Hematopoietic multipotent progenitor cell treated with erythropoietin and hydrocortisone succinate and interleukin-3 and kit ligand, for 17 days (in vitro differentiated cells): ENCODE measurements around the gene RHBDF2.
A peak's percentile ranks its signal among the peaks of the same experiment; 100 is the strongest.

Source experiments
- DNase-seq: peaks from one replicate; pipeline ENCODE4 v3.0.0-alpha.2; 2015; ENCODE audit warnings: low spot score

RHBDF2 gene

DNA sequence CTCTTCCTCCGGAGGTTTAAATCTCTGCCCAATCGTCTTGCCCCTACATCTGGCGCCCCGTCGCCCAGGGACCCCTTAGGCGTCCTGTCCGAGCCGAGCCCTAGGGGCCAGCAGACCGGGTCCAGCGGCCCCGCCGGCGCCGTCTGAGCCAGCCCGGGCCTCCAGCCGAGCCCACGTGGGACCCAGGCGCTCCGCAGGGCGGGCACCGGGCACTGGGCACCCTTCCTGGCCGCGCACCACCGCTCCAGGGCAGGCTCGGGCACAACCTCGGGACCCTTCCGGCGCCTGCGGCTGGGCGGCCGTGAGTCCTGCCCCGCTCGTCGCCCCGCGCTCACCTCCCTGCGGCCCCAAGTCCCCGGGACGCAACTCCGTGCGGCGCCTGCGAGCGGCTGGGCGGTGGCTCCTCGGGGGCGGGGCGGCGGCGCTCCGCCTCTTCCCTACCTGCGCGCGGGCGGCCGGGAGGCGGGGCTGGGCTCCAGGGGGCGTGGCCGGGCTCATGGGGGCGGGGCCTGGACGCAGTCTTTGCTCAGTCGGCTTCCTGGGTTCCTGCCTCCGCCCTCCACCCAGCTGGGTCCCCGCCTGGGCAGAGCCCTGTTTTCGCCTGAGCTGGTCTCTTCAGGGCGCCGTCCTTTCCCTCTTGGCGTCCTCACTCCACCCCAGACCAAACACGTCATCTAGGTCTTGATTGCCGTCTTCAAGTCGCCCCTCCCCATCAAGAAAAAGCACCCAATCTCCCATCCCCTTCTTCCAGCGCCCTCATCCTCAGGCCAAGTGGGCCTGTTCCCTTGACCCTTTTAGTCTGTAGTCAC is at the start of gene RHBDF2:
RHBDF2 (minus strand) TSS at position 406 of the 809 bp plus-strand sequence. CDS start 19,899 bp downstream, outside the sequence.
- DNase-seq = peak; percentile 91

DNA sequence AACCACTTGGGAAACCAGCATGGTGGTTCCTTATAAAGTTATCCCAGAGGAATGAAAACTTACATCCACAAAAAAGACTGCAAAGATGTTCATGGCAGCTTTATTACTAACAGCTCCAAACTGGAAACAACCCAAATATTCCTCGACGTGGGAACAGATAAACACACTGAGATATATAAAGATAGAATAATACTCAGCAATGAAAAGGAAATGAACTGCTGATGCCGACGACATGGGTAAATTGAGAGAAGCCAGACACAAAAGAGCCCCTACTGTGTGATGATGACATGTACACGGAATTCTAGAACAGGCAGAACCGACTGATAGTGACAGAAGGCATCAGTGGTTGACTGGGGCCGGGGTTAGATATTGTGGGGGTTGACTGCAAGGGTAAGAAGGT is 48.3 kb upstream of the RHBDF2 start:
- no peak for DNase-seq

DNA sequence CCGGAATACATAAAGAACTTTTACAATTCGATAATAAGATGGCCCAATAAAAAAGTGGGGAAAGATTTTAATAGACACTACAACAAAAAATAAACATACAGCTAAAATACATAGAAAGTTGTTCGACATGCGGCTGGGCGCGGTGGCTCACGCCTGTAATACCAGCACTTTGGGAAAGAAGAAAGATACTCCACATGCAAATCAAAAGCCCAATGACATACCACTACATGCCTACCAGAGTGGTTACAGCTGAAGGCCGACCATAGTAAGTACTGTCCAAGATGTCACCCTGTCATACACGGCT is 47.9 kb upstream of the RHBDF2 start:
- no peak for DNase-seq

DNA sequence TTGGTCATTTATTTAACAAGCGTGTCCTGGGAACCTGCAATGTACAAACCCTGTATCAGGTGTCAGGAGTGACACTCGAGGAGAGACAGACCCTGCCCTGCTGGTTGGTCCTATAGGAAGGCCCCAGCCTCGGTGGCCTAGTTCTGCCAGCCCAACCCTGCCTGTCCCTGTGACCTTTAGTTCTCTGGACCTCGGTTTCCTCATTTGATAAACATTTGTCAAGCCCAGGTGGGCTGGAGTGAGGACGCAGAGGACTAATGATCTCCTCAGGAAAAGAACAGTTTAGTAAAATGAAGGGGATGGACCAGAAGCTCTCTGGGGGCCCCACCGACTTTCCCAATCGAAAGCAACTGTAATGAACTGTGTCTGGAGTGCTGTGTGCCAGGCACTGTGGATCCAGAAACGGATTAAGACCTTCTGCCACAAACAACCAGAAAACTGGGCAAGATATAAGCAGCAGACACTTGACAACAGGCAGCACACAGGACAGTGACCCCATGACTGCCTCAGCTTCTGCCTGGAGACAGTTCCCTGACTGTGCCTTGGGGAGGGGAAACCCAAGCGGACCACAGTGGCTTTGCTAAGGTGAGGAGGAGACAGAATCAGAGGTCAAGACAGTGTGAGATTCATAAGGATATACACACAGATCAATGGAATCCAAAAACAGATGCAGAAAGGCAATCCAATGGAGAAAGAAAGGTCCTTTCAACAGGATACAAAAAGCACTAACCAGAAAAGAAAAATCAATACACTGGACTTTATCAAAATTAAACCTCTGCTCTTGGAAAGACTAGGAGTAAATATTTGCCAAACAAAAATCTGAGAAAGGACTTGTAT is 47.4 kb upstream of the RHBDF2 start:
- no peak for DNase-seq

DNA sequence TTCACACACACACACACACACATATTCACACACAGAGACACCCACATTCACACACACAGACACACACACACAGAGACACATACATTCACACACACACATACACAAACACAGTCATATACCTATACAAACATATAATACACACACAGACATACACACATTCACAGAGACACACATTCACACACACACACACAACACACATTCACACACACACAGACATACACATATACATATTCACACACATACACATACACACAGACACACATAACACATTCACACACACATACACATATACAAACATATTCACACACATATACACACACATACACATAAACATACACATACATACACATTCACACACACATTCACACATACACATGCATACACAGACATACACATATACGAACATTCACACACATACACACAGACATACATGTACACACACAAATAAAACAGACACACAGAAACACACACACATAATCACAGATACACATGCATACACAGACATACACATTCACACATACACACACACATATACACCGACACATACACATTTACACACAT is 46.5 kb upstream of the RHBDF2 start:
- DNase-seq = no peak

DNA sequence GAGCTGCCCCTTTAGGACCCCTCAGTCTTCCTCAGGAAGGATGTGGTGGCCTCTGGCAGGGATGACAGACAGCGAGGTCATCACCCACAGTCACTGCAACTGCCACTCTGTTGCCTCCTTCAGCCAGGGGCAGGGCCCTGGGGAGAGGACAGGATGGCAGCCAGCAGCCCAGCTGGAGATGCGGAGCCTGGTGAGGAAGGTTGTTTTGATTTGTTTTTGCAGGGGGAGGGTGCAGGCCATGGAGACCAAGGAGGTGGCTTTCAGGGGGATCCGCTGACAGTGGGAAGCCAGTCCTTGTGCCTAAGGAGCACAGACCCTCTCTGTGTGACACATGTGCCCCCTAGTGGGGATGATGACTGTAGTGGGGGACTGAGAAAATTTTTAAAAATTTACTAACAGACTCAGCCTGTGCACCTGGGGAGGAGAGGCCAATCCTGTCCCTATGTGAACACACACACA is 46.0 kb upstream of the RHBDF2 start:
- peak; percentile 50 for DNase-seq

DNA sequence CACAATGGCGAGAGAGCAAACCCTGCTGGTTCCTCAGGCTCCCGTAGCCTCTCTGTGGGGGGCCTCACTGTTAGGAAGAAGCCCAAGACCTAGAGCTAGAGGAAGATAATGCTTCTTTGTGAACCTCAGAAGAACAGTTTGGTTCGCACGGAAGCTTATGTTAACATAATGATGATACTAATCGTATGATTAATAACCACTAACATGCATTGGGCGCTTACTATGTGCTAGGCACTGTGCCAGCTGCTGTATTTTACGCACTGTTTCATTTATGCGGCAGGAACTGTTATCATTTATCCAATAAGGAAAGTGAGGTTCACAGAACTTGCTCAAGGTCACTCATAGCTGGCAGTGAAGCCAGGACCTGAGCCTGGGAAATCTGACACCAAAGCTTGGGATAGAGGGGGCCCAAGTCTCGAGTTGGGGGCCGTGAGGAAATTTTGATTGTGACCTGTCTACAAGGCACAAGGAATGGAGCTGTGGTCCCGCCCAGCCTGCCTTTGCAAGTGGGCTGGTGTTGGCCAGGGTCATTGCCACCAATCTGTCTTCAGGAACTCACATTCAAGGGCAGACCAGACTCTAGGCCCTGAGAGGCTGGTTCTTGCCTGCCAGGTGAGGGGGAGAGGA is 45.4 kb upstream of the RHBDF2 start:
- no peak for DNase-seq

DNA sequence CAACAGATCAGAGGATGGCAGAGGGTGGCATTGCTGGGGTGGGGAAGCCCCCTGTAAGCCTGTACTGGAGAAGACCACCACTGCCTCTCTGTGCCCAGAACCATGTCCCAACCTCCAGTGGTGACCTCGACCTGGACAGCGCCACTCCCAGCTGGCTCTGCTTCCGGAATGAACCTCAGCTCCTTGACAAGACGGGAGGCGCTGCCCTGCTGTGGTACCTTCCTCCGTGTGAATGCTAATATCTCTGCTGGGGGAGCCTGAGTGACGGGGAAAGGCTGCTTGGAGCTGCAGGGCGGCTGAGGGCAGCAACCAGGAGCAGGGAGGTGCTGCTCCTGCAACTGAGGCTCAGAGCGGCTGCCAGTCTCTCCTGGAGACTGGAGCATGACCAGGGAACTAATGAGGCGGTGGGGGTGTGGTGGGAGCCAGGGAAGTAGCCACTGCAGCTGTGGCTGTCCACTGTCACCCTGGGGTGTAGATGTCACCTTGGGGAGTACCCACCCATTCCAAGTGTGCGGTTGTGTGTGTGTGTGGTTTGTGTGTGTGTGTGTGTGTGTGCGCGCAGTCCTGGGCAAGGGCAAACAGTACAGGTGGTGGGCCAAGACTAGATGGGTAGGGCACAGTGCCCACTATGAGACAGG is 44.8 kb upstream of the RHBDF2 start:
- DNase-seq = no peak

DNA sequence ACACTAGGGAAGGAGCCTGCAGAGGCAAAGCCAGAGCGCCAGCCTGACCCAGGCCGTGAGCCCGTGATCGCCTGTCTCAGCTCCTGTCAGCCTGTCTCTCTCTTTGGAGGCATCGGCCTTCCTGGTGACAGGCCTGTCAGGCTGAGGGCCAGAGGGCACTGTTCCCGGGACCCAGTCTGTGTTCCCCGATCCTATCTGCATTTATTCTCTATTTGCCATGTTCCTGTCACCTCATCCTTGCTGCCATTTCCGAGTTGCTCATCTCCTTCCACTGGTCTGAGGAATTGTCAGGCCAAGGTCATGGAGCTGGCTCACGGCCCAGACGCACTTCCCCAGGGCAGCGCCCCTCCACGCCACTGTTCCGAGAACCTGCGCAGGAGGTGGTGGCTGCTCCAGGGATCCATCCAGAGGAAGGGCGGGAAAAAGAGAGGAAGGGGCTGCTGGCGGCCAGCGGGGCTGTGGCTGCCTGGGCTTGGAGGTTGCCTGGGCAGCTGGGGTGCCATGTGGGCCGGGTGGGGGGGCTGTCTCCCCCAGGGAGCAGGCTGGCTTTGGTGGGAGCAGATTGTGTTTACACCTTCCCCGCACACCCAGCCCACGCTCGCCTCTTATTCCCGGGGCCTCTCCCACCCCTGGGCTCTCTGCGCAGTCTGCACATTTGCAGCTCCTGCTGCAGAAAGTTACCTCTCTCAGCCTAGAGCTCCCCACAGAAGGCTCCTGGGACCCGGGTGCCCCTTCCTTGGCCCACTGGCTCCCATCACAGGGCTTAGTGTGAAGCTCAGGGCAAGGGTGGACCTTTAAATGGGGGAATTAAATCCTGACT is 43.5 kb upstream of the RHBDF2 start:
- DNase-seq = no peak

DNA sequence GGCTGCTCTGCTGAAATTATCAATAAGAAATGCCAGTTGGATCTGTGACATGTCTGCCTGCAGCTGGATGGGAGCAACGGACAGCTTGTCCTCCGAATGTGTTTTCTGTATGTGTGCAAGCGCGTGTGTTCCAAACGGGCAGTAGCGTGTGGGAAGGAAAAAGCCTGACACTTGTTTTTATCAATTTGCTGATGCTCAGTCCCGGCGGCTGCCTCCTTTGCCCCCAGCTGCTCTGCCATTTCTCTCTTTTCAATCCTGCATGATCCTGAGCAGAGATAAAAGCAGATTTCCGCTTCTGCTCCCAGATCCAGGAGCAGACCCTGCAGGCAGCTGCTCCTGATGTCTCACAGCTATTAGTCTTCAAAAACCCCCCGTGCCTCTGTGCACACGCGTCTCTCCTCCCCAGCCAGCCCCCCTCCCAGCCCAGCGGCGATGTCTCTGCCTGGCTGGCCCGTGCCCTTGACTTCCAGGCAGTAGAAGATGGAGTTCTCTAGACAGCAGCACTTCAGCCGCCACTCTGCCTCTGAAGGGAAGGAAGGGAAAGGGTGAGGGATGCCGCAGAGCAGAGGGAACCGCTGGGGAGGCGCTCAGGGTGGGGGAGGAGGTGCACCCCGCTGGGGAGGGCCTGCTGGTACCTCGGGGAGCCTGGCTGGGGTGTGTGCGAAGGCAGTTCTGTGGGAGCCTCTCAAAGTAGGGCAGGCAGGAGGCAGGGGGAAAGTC is 42.8 kb upstream of the RHBDF2 start:
- DNase-seq = no peak

DNA sequence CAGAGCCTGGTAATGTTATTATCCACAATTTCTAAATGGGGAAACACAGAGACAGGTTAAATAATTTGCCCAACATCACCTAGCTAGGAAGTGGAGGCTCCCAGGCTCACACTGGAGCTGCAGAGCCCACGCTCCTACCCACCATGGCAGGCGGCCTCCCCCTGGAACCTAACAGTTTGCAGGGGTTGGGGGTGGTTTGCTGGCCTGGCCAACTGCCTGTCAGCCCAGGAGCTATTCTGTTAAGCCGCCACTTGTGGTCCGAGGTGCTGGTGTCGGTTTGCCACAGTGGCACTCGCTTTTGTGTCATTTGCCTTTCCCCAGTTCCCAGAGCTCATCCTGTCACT is 42.2 kb upstream of the RHBDF2 start:
- no peak for DNase-seq

DNA sequence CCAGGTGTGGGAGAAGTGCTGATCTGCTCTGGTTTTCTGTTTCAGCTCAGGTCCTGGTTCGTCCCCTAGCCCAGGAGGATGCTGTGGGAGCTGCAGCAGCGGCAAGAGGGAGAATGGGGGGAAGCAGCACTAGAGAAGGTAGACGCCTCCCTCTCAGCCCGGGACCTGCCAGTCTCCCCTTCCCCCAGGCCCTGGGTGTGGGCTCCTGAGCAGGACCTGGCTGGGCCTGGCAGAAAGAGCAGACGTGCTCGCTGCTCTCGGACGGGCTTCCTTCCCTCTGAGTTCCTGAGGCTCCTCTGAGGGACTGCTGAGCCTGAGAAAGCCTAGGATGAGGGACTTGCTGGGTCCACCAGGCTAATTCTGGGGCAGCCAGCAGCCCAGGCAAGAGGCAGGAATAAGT is 41.8 kb upstream of the RHBDF2 start:
- no peak for DNase-seq

DNA sequence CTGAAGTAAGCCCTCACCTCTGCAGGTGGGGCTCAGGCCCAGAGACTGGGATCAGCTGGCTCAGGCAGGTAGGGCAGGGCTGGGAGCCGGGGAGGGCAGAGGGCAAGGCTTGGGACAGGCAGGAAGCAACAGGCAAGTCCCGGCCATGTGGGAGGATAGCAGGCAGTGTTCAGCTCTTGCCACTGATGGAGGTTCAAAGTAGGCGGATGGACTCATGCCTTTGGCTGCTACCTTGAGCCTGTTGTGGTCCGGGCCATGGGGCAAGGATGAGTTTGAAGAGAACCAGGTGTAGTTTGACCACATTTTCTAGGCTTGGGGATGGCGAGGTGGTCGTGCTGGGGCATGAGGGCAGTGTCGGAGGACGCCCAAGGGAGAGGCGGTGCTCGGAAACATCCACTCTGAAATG is 41.3 kb upstream of the RHBDF2 start:
- DNase-seq = no peak

DNA sequence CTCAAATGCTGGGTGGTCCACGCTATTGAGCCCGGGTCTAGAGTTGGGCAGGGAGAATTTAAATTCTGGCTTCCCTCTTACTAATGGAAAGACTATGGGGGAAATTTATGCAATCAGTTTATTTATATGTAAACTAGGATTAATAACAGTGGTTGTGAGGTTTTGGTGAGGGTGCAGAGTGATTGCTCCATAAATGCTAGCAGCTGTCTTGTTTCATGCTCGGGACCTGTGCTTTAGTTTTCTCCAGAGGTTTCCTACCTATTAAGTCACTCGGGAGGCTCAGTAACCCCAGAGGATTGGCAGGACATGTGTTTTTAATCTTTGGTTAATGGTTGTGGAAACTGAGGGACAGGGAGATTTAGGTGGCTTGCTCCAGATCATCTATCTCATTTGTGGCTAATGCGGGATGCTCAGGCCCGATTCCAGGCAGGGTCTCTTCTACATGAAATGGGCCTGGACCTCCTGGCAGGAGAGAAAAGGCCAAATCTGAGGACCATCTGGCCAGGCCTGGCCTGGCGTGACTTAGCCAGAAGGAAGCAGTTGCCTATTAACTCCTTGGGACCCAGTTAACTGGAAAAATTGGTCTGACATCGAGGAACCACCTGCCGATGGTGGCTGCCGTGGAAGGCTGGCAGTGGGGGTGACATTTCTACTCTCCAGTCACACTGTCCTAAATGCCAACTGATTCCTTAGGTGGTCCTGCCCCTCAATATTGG is 40.7 kb upstream of the RHBDF2 start:
- DNase-seq = no peak

DNA sequence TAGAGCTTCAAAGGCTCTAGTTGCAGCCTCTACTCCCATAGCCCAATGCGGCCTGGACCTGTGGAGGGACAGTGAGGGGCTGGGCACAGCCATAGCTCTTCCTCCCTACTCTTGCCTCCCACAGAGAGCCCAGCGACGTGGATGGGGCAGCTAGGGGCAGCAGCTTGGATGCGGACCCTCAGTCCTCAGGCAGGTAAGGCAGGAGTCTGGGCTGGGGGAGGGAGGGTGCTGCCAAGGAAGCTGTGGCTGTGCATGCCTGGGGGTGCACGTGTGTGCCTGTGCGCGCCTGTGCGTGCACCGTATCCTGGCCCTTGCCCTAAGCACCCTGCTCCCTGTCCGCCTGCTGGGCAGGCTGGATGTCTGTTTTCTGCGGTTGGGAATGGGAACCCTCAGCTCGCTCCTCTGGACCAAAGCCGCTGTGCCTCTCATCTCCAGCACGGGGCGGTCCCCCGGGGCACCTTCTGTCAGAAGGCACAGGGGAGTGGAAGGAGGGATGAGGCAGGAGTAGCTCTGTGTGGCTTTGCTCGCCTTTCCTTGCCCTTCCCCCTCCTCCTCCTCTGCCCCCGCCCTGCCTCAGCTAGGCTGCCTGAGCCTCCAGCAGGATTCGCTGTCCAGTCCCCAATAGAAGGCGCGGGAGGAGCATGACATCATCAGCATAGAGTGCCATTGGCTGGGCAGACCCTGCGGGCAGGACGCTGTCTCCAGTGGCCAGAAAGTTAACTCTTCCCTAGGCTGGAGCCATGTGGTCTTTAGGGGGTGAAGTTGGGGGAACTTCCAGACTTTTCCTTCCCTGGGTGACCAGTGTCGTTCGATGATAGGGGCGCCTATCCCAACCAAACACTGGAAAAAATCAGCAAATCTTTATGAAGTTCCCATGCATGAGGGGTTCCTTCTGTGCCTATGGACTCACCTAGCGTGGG is 39.4 kb upstream of the RHBDF2 start:
- no peak for DNase-seq

DNA sequence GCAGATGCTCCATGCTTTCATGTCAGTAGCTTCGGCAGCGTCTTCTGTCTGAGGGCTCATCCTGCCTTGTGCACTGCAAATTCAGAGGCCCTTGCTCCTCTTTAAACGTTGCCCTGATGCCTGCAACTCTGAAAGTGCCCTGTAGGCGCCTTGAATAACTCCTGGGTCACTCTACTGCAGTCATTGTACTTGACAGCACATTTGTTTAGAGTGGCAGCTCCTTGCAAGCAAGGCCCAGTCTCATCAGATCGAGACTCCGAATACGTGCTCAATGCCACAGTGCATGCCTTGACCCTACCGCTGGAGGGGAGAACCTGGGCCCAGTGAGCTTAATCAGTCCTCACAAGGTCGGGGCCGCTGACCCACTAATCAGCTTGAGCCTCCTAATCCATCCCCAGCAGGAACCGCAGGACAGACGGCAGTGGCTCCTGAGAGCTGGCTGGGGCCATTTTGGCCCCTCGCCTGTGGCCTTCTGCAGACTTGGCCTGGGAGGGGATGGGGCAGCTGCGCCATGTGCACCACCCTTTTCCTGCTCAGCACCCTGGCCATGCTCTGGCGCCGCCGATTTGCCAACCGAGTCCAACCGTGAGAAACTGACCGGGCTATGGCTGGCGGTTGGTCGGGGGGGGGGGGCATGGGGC is 38.5 kb upstream of the RHBDF2 start, which contains the start of gene PRCD:
PRCD (plus strand) TSS at position 414 of the 641 bp plus-strand sequence; CDS start at position 512, 98 bp downstream.
- no peak for DNase-seq

DNA sequence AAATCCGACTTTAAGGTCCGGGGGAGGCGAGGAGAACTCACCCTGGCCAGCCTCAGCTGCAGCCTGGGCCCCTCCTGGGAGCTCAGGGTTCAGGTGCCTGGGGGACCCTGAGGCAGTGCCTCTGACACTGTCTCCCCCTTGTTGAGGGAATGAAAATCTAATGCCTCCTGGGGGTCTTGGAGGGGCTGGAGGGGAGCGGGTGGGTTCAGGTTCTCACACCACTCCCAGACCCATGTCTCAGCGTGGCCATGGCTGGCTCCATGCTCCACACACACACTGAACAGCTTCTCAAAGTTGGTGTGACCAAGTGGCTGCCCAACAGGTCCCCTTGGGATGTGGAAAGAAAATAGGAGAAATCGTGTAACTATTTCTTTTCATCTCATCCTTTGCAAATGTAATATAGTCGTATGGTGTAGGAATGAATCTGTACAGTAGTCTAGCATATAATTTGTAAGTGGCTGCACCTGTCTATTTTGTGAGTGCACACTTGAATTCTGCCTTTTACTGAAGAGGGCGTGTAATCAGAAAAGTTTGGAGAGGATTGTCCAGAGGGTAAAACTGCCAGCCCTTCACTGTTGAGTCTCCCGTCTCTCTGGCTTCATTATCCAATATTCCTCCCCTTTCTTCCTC is 37.8 kb upstream of the RHBDF2 start:
- DNase-seq = no peak
